BLaER1 treated with 17β-estradiol and CSF1 and Interleukin-3, amounts not matched to agents 10 nM and 100 nM (cell line): Measurements from ENCODE around the gene ZNF79.

Experiments
- H3K27ac ChIP-seq, 11 experiments: shearing (Covaris generic); formaldehyde crosslinking; 2 replicates each; pipeline ENCODE4 v1.8.1; 2022
- H3K27me3 ChIP-seq, 11 experiments: shearing (Covaris generic); formaldehyde crosslinking; 2 replicates each; pipeline ENCODE4 v1.8.1; 2022
- H3K36me3 ChIP-seq, 11 experiments: shearing (Covaris generic); formaldehyde crosslinking; 2 replicates each; pipeline ENCODE4 v1.8.1; 2022
- H3K4me1 ChIP-seq, 10 experiments: shearing (Covaris generic); formaldehyde crosslinking; 2 replicates each; pipeline ENCODE4 v1.8.1; 2022
- H3K4me2 ChIP-seq, 11 experiments: shearing (Covaris generic); formaldehyde crosslinking; 2 replicates each; pipeline ENCODE4 v1.8.1; 2022
- H3K4me3 ChIP-seq, 10 experiments: shearing (Covaris generic); formaldehyde crosslinking; 2 replicates each; pipeline ENCODE4 v1.8.1; 2022
- H3K9ac ChIP-seq, 11 experiments: shearing (Covaris generic); formaldehyde crosslinking; 2 replicates each; pipeline ENCODE4 v1.8.1; 2022
- H3K9me3 ChIP-seq, 11 experiments: shearing (Covaris generic); formaldehyde crosslinking; replicated peaks in 1 of 11; 2 replicates each; pipeline ENCODE4 v1.8.1; 2022
- H4K20me1 ChIP-seq, 11 experiments: shearing (Covaris generic); formaldehyde crosslinking; 2 replicates each; pipeline ENCODE4 v1.8.1; 2022
- Cebpa-rat ChIP-seq, 11 experiments: shearing (Covaris generic); IDR thresholded peaks; 2 replicates each; pipeline ENCODE4 v1.8.1; 2022

The ZNF79 gene

GRCh38 chr9:127396253-127396807 lies 27.9 kb upstream of the ZNF79 start:
- peaks cover 0 to 40% (median 18%) of the 10 kb centered on the region in 11 experiments; a peak in 17 of 22 replicates for H4K20me1 ChIP-seq
- H3K4me1 ChIP-seq, result peaks cover 16 to 23% (median 19%) of the 10 kb centered on the region in 10 experiments
- peak overlapping the region; percentile 83 to 99 (median 96) for H3K4me2 ChIP-seq
- no peaks in the 10 kb centered on the region for H3K9me3 ChIP-seq
- peaks cover 28 to 59% (median 47%) of the 10 kb centered on the region in 11 experiments for H3K27me3 ChIP-seq
- no peak for TF ChIP-seq Cebpa-rat (IDR thresholded peaks at IDR 0.05)
- H3K36me3 ChIP-seq, result peaks cover 0 to 17% (median 0%) of the 10 kb centered on the region in 11 experiments; a peak in 8 of 22 replicates
- H3K4me3 ChIP-seq, result peak overlapping the region; percentile 48 to 68 (median 56)
- H3K27ac ChIP-seq, result no peak overlapping the region
- H3K9ac ChIP-seq, result peak overlapping the region in 3 of 11 experiments; percentile 25 to 40 (median 38); a peak in 4 of 22 replicates

- Histone ChIP-seq H3K9ac (peak within 1 kb of the TSS; percentile 70 to 88 (median 80)), H3K4me2 (peak within 1 kb of the TSS; percentile 94 to 100 (median 98)), H3K4me1 (peaks cover 16 to 23% (median 19%) of the 10 kb centered on the region in 10 experiments), H3K27ac (peak within 1 kb of the TSS; percentile 57 to 78 (median 68); a peak in 20 of 22 replicates), H4K20me1 (peaks cover 0 to 46% (median 18%) of the 10 kb centered on the region in 11 experiments; a peak in 17 of 22 replicates), H3K36me3 (peaks cover 0 to 22% (median 0%) of the 10 kb centered on the region in 11 experiments; a peak in 8 of 22 replicates), H3K4me3 (peak within 1 kb of the TSS; percentile 64 to 78 (median 72)), H3K27me3 (peaks cover 28 to 55% (median 44%) of the 10 kb centered on the region in 11 experiments), H3K9me3 (no peaks in the 10 kb centered on the region)
- no peak for TF ChIP-seq Cebpa-rat (IDR thresholded peaks at IDR 0.05)
Measured at GRCh38 chr9:127396808-127397645, 27.2 kb upstream of the ZNF79 start, which contains the start of gene SLC2A8. Gene SLC2A8 (plus strand): TSS chr9:127397169. CDS start chr9:127397231, 62 bp downstream.

DNA sequence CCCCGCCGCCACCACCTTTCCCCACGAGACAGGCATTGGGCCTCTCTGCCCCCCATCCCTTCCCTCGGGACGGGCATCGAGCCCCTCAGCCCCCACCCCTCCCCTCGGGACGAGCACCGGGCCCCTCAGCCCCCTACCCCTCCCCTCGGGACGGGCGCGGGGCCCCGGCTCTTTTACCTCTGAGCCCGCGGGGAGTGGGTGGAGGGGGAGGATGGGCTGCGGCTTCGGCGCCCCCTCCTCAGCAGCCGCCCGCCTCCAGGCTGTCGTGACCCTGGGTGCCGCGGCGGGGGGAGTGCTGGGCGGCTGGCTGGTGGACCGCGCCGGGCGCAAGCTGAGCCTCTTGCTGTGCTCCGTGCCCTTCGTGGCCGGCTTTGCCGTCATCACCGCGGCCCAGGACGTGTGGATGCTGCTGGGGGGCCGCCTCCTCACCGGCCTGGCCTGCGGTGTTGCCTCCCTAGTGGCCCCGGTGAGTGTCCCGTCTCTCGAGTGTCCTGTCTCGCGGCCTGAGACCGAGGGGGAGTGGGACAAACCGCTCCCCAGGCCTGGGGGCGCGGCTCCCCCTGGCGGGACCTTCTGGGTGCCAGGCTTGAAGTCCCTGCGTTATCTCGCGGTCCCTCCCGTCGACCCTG lies 26.4 kb upstream of the ZNF79 start:
- peak overlapping the region; percentile 64 to 78 (median 72) for H3K4me3 ChIP-seq
- H3K9me3 ChIP-seq, result no peaks in the 10 kb centered on the region
- peak overlapping the region; percentile 70 to 88 (median 80) for H3K9ac ChIP-seq
- peaks cover 0 to 29% (median 0%) of the 10 kb centered on the region in 11 experiments; a peak in 8 of 22 replicates for H3K36me3 ChIP-seq
- peak overlapping the region; percentile 81 to 100 (median 98) for H3K4me2 ChIP-seq
- H4K20me1 ChIP-seq, result peaks cover 0 to 53% (median 18%) of the 10 kb centered on the region in 11 experiments; a peak in 17 of 22 replicates
- H3K4me1 ChIP-seq, result peaks cover 16 to 23% (median 19%) of the 10 kb centered on the region in 10 experiments
- H3K27me3 ChIP-seq, result peaks cover 25 to 48% (median 39%) of the 10 kb centered on the region in 11 experiments
- peak overlapping the region in 9 of 11 experiments; percentile 58 to 78 (median 69); a peak in 13 of 22 replicates for H3K27ac ChIP-seq
- no peak for TF ChIP-seq Cebpa-rat (IDR thresholded peaks at IDR 0.05)

DNA sequence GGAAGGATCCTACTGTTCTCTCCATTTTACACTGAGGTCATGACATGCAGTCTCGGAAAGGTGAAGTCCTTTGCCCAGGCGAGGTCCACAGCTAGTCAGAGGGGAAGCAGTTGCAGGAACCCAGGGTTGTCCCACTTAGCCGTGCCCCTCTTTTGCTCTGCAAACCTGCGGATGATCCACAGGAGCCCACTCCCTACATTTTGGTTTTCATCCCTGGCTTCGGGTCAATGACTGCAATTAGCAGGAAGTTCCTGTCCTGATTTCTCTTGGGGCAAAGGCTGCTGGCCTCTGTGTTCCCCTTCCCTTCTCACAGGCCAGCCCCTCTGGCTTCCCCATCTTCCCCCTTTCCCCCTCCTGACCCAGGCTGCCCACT lies 25.9 kb upstream of the ZNF79 start:
- peak overlapping the region; percentile 70 to 88 (median 80); a peak in 19 of 22 replicates for H3K9ac ChIP-seq
- peak overlapping the region; percentile 64 to 78 (median 72) for H3K4me3 ChIP-seq
- no peak for TF ChIP-seq Cebpa-rat (IDR thresholded peaks at IDR 0.05)
- H3K27ac ChIP-seq, result no peak overlapping the region
- peaks cover 22 to 43% (median 34%) of the 10 kb centered on the region in 11 experiments for H3K27me3 ChIP-seq
- H3K9me3 ChIP-seq, result no peaks in the 10 kb centered on the region
- H3K36me3 ChIP-seq, result peaks cover 0 to 29% (median 0%) of the 10 kb centered on the region in 11 experiments; a peak in 8 of 22 replicates
- peak overlapping the region; percentile 81 to 100 (median 98) for H3K4me2 ChIP-seq
- H3K4me1 ChIP-seq, result peaks cover 16 to 23% (median 19%) of the 10 kb centered on the region in 10 experiments
- H4K20me1 ChIP-seq, result peaks cover 0 to 54% (median 18%) of the 10 kb centered on the region in 11 experiments; a peak in 17 of 22 replicates

GRCh38 chr9:127398715-127399400 lies 25.3 kb upstream of the ZNF79 start:
- H3K4me2 ChIP-seq, result peak overlapping the region; percentile 81 to 100 (median 98)
- H3K27ac ChIP-seq, result no peak overlapping the region
- peak overlapping the region in 4 of 10 experiments; percentile 64 to 76 (median 70); a peak in 7 of 20 replicates for H3K4me3 ChIP-seq
- no peak for TF ChIP-seq Cebpa-rat (IDR thresholded peaks at IDR 0.05)
- H3K4me1 ChIP-seq, result peaks cover 16 to 23% (median 19%) of the 10 kb centered on the region in 10 experiments
- H3K36me3 ChIP-seq, result peaks cover 0 to 34% (median 2%) of the 10 kb centered on the region in 11 experiments; a peak in 11 of 22 replicates
- H3K27me3 ChIP-seq, result peaks cover 21 to 40% (median 33%) of the 10 kb centered on the region in 11 experiments; a peak in 21 of 22 replicates
- H3K9me3 ChIP-seq, result no peaks in the 10 kb centered on the region
- peak overlapping the region in 3 of 11 experiments; percentile 80 to 88 (median 80); a peak in 5 of 22 replicates for H3K9ac ChIP-seq
- H4K20me1 ChIP-seq, result peaks cover 0 to 54% (median 18%) of the 10 kb centered on the region in 11 experiments; a peak in 17 of 22 replicates

- no peak overlapping the region for H3K9ac ChIP-seq
- H3K4me3 ChIP-seq, result no peak overlapping the region
- peaks cover 0 to 43% (median 9%) of the 10 kb centered on the region in 11 experiments; a peak in 12 of 22 replicates for H3K36me3 ChIP-seq
- H3K4me1 ChIP-seq, result peaks cover 16 to 23% (median 19%) of the 10 kb centered on the region in 10 experiments
- no peak overlapping the region for H3K4me2 ChIP-seq
- no peak overlapping the region for H3K27ac ChIP-seq
- TF ChIP-seq Cebpa-rat (IDR thresholded peaks at IDR 0.05), result no peak
- H3K27me3 ChIP-seq, result peaks cover 16 to 34% (median 28%) of the 10 kb centered on the region in 11 experiments; a peak in 21 of 22 replicates
- peaks cover 0 to 54% (median 18%) of the 10 kb centered on the region in 11 experiments; a peak in 17 of 22 replicates for H4K20me1 ChIP-seq
- H3K9me3 ChIP-seq, result no peaks in the 10 kb centered on the region
Measured at GRCh38 chr9:127399736-127400269, 24.4 kb upstream of the ZNF79 start.

GRCh38 chr9:127402401-127403090 lies 21.6 kb upstream of the ZNF79 start:
- H3K9me3 ChIP-seq, result no peaks in the 10 kb centered on the region
- H4K20me1 ChIP-seq, result peaks cover 0 to 68% (median 18%) of the 10 kb centered on the region in 11 experiments; a peak in 17 of 22 replicates
- no peak overlapping the region for H3K27ac ChIP-seq
- H3K4me1 ChIP-seq, result peaks cover 10 to 24% (median 13%) of the 10 kb centered on the region in 10 experiments
- peaks cover 0 to 61% (median 10%) of the 10 kb centered on the region in 11 experiments; a peak in 13 of 22 replicates for H3K36me3 ChIP-seq
- H3K4me2 ChIP-seq, result no peak overlapping the region
- TF ChIP-seq Cebpa-rat (IDR thresholded peaks at IDR 0.05), result no peak
- H3K27me3 ChIP-seq, result peaks cover 0 to 15% (median 12%) of the 10 kb centered on the region in 11 experiments; a peak in 16 of 22 replicates
- no peak overlapping the region for H3K9ac ChIP-seq
- no peak overlapping the region for H3K4me3 ChIP-seq
